Cardiac fibroblast (primary cell): ENCODE results near the gene CEND1.

ENCODE experiments used
- DNase-seq, 2 donors: peaks; one replicate each; pipeline versions ENCODE4 v3.0.0 to v3.0.0-alpha.2; 2010; ENCODE audit warnings: low read depth in 2 of 2
- H3K4me3 ChIP-seq, 2 donors: replicated peaks in 1 of 2; 1 replicate in 1 of 2; 2 replicates in 1 of 2; pipeline ENCODE4 v1.5.1; 2011; ENCODE audit warnings: low read depth in 2 of 2, low read length in 2 of 2, mild to moderate bottlenecking in 2 of 2, moderate library complexity in 1 of 2
- CTCF ChIP-seq: IDR thresholded peaks from one replicate; pipeline ENCODE4 v1.5.1; 2011; ENCODE audit warnings: low read depth, mild to moderate bottlenecking, low read length, inconsistent platforms

CEND1 gene

GRCh38 chr11:827146-827896, 37.4 kb upstream of the CEND1 start:
- no peak for DNase-seq
- no peak for TF ChIP-seq CTCF
- peak overlapping the region in 1 of 2 donors; percentile 22 for H3K4me3 ChIP-seq

- TF ChIP-seq CTCF, result no peak
- no peak for DNase-seq
- H3K4me3 ChIP-seq, result peak overlapping the region in 1 of 2 donors; percentile 22
These were observed 36.9 kb upstream of the CEND1 start for GRCh38 chr11:826836-827145.

- DNase-seq, result no peak
- H3K4me3 ChIP-seq, result no peak overlapping the region
- no peak for TF ChIP-seq CTCF
These were observed 36.3 kb upstream of the CEND1 start for GRCh38 chr11:826227-826621.

- DNase-seq, result no peak
- TF ChIP-seq CTCF, result no peak
- no peak overlapping the region for H3K4me3 ChIP-seq
These were observed 35.7 kb upstream of the CEND1 start for GRCh38 chr11:825366-826226.

GRCh38 chr11:824942-825341, 35.1 kb upstream of the CEND1 start:
- H3K4me3 ChIP-seq, result no peak overlapping the region
- DNase-seq, result no peak
- no peak for TF ChIP-seq CTCF

- no peak for TF ChIP-seq CTCF
- DNase-seq, result no peak
- H3K4me3 ChIP-seq, result no peak overlapping the region
These were observed 34.5 kb upstream of the CEND1 start for GRCh38 chr11:824292-824880.
